GM18511 (cell line): ENCODE measurements around the gene ABLIM1.

ENCODE experiments used
- ATAC-seq: cut with Tn5 transposase; IDR thresholded peaks from one replicate; pipeline ENCODE4 v1.9.1; 2021; ENCODE audit warnings: mild to moderate bottlenecking, moderate library complexity; ENCODE audit not compliant: unreplicated experiment

Gene ABLIM1

GRCh38 chr10:114593816-114594468 lies 64.1 kb downstream of the ABLIM1 start:
- ATAC-seq, result no peak

- ATAC-seq, result no peak
Observed at GRCh38 chr10:114593240-114593792, 64.8 kb downstream of the ABLIM1 start.

GRCh38 chr10:114590993-114591392 lies 67.1 kb downstream of the ABLIM1 start:
- no peak for ATAC-seq

GRCh38 chr10:114584419-114584818 lies 73.7 kb downstream of the ABLIM1 start:
- ATAC-seq, result no peak

- no peak for ATAC-seq
Observed at GRCh38 chr10:114581071-114581470, 77.0 kb downstream of the ABLIM1 start.

GRCh38 chr10:114577133-114577532 lies 80.9 kb downstream of the ABLIM1 start:
- ATAC-seq, result no peak

- ATAC-seq, result no peak
Observed at GRCh38 chr10:114576716-114577115, 81.4 kb downstream of the ABLIM1 start.

GRCh38 chr10:114576132-114576487 lies 82.0 kb downstream of the ABLIM1 start:
- ATAC-seq, result no peak

GRCh38 chr10:114575417-114576131 lies 82.5 kb downstream of the ABLIM1 start:
- ATAC-seq, result no peak

- ATAC-seq, result no peak
Observed at GRCh38 chr10:114573330-114574045, 84.6 kb downstream of the ABLIM1 start.

GRCh38 chr10:114571316-114571999 lies 86.6 kb downstream of the ABLIM1 start:
- no peak for ATAC-seq

GRCh38 chr10:114566064-114566463 lies 92.0 kb downstream of the ABLIM1 start:
- no peak for ATAC-seq

GRCh38 chr10:114565066-114565465 lies 93.0 kb downstream of the ABLIM1 start:
- no peak for ATAC-seq

GRCh38 chr10:114561008-114561523 lies 97.0 kb downstream of the ABLIM1 start:
- ATAC-seq, result no peak

- no peak for ATAC-seq
Observed at GRCh38 chr10:114560144-114560543, 97.9 kb downstream of the ABLIM1 start.

GRCh38 chr10:114559636-114560035 lies 98.4 kb downstream of the ABLIM1 start:
- ATAC-seq, result no peak

GRCh38 chr10:114557854-114558253 lies 100.2 kb downstream of the ABLIM1 start:
- no peak for ATAC-seq

- no peak for ATAC-seq
Observed at GRCh38 chr10:114556236-114557122, 101.6 kb downstream of the ABLIM1 start.

- ATAC-seq, result no peak
Observed at GRCh38 chr10:114553436-114553835, 104.6 kb downstream of the ABLIM1 start.

GRCh38 chr10:114552050-114552449 lies 106.0 kb downstream of the ABLIM1 start:
- no peak for ATAC-seq
